ENCODE data around the gene EFHD2.
"Not testable (repeated sequence)": the region's sequence is repeated elsewhere in the genome, so short reads cannot be mapped to it uniquely, and the experiment has no call there.

The EFHD2 gene

DNA sequence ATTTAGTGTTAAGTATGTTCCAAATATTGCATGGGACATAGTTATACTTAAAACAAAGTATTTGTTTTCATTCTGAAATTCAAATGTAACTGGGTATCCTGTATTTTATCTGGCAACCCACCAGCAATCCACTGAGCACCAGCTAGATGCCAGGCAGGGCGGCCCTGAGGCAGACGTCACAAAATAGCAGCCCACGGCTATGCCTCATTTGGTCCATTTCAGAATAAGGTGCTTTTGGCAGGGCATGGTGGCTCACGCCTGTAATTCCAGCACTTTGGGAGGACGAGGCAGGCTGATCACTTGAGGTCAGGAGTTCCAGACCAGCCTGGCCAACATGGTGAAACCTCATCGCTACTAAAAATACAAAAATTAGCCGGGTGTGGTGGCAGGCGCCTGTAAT is 19.9 kb upstream of the EFHD2 start:
- not testable (repeated sequence) for DNase-seq

DNA sequence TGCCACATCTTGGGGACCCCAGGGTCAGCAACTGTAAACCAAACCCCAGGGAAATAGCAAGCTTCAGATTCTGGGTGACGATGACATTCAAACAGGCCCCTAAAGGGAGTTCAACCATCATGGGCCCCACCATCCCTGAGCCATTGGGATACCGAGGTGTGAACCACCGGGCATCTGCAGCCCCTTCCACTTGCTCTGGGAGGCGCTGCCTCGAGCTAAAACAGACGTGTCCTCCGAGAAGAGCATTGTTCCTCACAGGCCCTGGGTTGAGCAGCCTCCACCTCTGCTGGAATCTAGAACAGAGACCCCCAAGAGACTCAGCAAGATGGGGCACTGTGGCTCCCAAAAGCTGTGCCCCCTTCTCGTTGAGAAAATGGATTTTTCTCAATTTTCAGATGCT is 19.0 kb upstream of the EFHD2 start:
- no peak for DNase-seq

DNA sequence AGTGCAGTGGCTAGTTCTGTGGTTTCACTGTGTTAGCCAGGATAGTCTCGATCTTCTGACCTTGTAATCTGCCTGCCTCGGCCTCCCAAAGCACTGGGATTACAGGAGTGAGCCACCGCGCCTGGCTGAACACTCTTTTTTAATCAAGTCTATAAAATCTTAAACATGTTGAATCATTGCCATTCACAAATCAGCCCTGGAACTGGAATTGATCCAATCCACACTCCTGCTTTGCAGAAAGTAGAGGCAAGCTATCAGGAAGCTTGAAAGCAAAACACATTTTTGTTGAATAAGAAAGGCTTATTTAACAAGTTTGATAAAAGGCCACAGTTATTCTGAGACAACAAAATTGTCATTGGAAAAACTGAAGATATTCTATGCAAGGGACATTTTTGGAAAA is 18.3 kb upstream of the EFHD2 start:
- no peak for DNase-seq

DNA sequence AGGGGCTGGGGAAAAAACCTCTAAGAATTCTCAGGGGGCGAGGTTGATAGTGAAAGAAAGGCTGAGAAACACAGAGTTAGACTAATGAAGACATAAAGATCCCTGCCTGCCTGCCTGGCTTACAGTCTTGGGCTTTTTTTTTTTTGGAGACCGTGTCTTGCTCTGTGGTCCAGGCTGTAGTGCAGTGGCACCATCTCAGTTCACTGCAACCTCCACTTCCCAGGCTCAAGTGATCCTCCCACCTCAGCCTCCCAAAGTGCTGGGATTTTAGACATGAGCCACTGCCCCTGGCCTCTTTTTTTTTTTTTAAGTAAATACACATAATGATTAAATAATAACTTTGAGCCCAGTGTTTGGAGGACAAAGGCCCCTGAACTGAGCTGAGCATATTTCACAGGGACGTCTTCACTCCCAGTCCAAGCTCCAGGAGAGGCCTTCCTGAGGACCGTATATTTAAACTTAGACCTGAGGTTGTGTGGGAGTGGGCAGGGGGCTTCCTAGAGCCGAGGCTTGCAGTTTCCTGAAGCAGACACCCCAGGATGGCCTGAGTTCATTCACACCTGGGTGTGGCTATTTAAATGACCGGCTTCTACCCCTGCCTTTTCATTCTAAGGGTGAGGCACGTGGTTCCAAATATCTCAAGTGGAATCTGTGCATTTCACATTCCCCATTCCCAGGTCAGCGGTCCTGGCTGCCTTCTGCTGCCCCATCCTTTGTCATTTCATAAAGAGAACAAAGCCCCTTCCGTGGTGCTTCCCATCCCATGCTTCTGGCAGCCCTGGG is 16.0 kb upstream of the EFHD2 start:
- no peak for DNase-seq

DNA sequence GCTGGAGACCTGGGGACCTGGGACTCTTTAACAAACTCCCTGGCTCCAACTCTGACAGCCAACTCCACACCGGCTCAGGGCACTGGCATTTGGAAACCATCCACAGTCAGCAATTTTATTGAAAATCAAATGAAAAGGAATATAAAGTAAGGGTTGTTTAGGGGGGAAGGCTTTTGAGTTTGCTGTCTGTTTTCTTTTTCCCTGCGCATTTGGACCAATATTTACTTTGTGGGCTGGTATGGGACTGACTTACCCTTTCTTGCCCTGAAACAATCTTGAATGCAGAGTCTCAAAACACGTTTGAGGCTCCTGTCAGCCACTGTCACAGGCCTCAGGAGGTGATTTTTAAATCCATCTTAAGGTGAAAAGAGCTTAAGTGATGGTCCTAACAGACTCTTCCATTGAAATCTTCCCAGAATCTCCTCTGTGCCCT is 15.4 kb upstream of the EFHD2 start:
- DNase-seq, result no peak

DNA sequence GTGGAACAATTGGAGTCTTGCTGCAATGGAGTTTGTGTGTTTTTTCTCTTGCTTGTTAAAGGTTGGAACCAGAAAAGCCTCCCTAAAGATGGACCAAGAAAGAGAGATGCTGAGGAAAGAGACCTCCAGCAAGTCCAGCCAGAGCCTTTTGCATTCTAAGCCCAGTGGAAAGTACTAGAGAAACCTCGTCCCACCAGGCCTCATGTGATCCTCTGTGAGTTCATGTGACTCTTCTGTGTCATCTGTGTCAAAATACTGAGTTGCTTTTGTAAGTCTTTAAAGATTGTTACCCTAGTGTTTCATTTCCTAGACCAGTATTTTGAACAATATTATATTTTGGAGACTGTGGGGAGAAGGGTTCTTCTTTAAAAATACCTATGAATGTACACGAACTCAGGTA is 12.5 kb upstream of the EFHD2 start:
- DNase-seq, result no peak

DNA sequence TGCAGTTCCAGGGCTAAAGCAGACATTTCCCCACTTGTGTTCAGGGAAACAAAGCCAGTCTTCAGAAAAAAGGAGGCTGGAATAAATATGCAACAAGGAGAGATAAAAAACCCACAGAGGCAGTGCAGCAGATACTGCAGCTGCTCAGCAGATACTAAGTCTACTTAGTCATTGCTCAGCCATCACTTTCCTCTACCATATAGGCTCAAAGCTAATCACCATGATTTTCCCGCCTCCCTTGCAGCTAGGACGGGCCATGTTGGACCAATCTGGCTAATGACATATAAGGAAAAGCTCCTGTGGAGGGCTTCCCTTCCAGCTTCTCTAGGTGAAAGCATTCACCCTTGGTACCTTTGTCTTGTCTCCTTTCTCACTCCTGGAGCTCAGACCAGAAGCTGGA is 10.0 kb upstream of the EFHD2 start:
- DNase-seq, result no peak

DNA sequence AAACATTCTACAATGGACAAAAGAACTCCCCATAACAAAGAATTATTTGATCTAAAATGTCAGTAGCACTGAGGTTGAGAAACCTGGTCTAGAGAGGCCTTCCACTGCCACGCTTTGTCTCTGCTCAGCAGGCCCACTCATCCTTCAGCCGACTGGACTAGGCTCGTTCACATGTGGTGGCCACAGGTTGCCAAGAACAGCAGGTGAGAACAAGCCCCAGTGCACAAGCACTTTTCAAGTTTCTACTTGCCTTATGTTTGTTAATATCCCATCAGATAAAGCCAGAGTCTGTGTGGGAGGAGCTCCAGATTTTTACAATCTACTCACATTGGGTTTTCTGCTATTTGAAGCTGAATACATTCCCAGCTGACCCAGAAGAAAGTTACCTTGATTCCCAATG is 9.1 kb upstream of the EFHD2 start:
- DNase-seq, result no peak

DNA sequence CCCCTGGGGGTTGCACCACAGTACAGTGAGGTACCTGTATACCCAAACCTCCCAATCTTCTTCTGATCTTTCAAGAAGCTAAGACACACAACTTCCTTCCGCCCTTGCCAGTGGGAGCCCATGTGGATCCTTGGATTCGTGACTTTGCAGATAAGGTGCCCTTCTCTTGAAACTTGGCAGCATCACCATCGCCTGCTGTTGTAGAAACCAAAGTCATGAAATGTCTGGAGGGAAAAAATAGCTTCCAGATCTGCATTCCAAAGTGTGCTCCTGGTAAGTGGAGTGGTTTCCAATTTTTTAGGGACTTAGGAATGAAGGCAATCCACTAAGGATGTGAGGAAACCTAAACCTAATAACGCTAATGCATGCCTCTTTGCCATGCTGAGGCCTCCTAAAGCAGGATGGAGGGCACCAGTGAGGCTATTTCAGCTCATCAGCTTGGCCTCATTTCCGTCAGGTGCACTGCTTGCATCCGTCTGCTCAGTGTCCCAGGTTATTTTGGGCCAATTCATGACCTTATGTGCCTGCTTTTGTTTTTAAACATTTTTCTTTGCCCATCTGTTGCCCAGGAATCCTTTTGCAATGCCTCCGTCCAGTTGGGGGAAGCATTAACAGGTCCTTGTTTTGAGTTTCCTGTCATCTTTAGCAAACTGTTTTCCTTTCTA is 8.2 kb upstream of the EFHD2 start:
- no peak for DNase-seq

DNA sequence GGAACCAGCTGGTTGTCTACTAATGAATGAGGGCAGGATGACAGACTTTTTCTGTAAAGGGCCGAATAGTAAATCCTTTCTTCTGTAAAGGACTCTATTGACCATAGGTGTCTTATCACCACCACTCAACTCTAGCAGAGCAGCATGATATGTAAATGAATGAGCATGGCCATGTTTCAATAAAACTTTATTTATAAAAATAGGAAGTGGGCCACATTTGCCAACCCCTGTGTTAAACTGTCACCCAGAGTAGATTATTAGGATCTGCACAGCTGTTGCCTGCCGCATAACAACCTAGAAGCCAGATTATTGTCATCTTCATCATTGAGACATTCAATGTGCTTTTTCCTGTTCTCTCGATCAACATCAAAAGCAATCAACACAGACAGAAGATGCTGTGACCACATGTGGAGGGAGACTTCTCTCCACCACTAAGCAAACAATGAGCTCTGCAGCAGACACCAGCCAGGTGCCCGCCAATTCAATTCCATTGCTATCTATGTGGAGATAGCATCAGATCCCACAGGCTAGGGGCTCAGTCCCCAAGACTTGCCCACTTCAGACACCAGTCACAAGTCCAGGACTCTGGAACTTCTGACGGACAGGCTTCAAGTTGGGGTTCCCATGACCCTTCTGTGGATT is 6.8 kb upstream of the EFHD2 start:
- DNase-seq, result no peak

DNA sequence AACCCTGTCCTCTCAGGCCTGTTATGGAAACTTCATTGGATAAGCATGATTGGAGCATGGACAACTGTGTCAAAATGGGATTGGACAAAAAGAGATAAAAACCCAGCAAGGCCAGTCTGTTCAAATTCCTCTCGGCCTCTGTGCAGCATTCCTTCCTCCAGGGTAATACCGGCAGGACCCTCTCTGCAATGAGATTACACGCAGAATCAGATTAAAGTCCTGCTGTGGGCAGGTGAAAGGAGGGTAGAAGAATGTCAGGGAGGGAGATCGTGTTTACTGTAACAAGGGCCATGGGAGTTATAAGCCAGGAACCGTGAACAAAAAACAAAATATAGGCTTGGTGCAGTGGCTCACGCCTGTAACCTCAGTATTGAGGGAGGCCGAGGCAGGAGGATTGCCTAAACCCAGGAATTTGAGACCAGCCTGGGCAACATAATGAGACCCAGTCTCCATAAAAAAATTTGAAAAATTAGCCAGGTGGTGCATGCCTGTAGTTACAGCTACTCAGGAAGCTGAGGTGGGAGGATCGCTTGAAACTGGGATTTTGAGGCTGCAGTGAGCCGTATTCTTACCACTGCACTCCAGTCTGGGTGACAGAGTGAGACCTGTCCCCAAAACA is 5.6 kb upstream of the EFHD2 start:
- DNase-seq, result no peak

DNA sequence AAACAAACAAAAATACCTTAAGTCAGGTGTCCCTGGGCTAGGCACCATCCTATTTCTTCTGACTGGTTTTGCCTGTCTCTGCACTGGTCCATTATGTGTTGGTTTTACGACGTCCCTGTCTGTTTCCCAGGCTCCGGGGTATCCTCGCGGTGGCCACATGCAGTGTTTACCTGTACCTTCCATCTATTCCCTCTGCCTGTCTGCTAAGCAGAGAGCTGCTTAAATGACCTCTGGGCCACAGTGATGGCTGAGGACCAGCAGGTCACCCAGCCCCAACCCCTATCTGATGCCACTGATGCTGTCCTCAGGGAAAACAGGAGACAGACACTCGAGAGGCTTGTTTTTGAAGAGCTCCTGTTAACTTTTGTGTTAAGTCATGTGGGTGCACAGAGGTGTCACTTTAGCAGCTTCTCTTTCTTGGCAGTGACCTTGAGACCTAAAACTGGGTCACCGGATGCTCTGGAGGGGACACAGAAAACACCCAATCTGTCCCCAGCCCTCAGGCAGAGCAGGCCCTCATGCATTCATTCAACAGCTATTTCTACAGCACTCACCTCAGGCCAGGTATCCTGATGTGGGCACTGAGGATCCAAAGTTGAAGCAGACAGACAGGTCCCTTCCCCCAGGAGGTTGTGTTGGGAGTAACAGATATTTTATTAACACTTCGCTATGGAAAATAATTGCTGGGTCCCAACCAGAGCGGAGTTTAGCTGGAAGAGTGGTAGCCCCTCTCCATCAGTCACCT is 4.4 kb upstream of the EFHD2 start:
- DNase-seq, result no peak

DNA sequence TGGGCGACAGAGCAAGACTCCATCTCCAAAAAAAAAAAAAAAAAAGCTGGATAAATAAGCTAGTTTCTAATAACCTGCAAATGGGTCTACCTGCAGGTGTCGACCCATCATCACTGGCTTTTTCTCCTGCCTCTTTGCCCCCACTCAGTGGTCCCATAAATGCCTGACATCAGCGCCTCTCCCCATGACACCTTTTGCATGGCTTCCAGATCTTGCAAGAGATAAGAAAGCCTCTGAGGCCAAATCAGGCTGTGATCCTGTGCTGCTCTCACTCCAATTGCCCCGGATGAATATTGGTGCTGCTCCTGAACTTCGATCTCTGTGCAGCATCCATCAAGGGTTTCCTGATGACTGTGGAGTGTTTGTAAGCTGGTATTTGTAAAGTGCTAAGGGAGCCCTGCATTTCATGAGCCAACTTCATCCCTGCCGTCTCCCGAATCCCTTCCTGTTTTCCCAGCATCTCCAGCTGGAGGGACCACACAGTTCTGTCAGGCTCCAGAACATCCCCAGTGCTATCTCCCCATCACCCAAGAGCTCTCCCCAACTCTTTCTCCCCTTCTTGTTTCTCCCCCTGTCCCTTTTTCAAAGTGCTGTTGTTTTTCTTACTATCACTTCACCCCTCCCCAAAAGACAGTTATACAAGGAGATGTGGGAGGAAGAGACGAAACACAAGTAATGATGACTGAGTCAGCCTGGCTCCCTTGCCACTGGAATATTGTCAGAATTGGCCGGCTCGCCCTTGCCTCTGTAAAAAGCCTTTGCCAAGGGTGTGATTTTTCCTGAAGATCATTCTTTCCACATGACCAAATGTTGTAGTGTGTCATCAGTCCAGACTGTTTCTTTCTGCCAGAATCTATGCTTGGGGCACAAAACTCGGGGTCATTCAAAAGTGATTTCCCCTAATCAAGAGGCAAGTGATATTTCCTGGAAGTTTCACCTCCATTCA is 2.8 kb upstream of the EFHD2 start:
- no peak for DNase-seq

DNA sequence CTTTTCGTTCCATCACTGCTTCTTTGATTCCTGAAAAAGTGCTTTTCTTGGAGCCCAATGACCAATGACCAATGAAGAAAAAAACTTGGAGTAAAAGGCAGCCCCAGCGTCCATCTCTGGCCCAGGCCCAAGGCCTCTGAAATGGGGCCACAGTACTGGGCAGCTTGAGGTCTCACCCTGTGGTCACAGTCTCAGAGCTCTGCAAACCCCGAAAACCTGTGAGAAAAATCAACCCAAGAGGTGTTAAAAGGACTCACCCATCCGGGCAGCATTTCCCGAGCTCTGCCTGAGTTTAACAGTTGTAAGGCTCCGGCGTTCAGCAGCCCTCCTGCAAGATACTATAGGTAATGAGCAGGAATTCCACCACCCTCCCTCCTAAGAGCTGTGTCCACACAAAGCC is 2.1 kb upstream of the EFHD2 start:
- no peak for DNase-seq

DNA sequence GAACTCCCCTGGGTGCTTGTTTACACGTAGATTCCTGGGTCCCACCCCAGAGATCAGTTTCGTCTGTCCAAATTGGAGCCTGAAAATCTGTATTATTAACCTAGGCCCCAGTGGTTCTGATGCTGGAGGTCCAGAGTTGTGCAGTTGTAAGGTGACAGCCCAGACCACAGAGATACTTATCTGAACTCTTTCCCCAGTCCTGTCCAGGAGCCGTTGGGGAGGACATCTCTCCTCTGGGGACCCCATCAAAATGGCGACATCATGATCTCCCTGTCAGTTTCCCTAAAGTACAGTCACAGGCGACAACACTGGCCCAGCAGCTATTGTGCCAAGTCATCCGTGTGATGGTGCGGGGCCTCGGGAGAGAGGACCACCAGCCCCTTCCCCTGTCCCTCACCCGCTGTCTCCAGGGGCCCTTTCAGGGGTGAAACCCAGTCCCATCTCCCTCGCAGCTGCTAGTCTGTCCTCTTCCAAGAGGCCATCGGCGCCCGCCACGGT is 749 bp upstream of the EFHD2 start:
- no peak for DNase-seq

DNA sequence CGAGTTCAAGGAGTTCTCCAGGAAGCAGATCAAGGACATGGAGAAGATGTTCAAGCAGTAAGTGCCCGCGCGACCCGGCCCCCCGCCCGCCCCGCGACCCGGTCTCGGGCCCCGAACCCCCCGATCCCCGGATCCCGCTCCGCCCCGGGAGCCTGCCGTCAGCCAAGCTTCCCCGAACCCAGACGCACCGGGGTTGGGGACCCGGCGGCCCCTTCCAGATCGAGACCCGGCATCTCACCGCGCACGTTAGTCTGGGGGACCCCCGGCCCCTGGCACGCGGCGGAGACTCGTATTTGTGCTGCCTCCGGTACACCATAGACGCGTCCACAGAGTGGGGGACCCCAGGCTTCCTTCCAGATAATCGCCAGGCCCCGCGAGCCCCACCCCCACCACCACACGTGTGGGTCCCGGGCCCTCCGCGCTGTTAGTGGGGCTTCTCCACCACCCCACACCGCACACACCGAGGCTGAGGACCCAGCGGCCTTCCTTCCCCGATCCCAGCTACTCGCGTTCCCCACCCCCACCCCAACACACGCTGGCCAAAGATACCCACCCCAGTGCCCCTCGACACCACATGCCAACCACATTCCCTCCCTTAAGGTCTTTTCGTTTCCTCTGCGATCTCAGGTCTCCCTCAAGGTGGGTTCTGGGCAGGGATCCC is 665 bp downstream of the EFHD2 start:
- no peak for DNase-seq

DNA sequence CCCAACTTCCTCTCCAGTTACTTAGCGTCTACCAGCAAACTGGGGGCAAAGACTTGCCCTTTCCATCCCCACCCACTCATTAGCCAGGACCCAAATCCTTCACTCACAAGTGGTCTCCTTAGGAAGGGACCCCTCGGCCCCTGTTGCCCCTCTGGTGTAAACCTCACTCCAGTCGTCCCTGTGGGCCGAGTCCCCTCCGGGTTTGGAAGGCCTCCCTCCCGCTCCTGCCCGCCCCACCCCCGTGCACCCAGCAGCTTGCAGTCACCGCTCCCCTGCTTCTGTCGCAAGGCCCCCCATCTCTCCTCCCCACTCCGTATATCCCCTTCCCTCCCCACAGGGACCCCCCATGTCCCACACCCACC is 1.2 kb downstream of the EFHD2 start:
- DNase-seq, result no peak

DNA sequence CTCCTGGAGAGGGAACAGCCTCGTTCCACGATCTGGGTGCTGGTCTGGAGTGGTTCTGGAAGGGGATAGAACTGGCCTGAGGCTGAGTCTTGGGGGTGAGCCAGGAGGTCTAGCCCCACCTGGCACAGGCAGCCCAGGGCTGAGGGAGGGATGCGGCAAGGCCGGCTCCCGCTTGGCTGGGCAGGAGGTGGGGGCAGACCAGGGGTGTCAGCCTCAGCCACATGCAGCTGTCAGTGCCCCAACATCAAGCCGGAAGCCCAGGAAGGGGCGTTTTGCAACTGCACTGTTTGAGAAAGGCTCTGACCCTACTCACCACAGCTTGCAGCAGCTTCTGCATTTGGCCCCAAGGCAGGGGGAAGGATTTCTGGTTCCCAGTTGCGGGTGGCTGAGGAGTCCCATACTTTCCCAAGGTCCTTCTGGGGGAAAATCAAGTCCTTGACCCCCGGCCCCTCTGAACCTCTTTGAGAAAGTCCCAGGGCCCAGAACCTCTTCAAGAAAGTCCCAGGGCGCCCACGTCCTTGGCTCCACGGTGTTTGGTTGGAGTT is 2.0 kb downstream of the EFHD2 start:
- peak; percentile 92 for DNase-seq

DNA sequence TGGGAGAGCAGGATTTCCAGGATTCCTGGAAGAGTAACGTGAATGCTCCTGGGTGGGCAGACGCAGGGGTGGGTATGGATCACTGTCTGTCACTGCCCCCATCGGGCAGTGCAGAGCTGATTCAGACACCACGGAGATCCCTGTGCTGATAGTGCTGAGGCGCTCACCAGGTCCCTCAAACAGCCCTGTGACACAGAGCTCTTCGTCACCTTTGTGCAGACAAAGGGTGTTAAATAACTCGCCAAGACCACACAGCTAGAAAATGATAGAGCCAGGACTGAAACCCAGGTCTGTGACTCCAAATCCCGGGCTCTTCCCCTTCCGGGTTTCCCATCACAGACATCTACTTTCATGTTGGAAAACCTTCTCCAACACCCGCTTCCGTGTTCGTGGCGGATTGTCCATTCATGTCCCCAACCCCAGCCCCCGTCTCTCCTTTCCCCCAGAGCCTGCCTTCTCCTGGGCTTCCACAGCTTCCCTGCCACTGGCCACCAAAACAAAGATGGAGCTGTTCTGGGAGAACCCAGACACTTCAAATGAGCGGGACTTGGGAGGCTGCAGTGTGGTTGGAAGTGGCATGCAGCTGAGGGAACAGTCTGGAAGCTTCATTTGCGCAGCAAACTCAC is 2.6 kb downstream of the EFHD2 start:
- DNase-seq, result no peak

DNA sequence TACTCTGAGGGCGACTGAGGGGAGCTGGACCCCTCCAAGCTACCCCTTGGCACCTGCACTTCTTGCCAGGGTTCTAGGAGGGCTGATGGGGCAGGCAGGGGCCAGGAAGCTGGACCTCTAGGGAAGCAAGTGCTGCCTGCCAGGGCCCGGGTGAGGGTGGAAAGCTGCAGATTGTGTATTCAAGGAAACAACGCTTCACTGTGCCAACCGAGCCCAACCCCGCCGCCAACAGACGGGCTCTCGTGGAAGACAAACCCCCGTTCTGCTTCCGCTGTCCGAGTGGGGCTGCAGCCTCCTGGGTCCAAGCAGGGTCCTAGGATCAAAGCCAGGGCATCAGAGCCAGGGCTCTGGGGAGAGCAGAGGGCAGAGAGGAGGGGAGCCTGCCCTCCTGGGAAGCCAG is 3.2 kb downstream of the EFHD2 start:
- DNase-seq, result no peak
